ENCODE measurements around the gene PFKFB1. TPM values are rescaled to one million over a fixed set of nuclear protein-coding genes. Genes with fewer than 3 reads are reported as not detected.
A peak's percentile ranks its signal among the peaks of the same experiment; 100 is the strongest.

PFKFB1 gene
- total and polyA plus RNA-seq, 2 of the 13 experiments (the other 11 are each of a cell fraction or from before 2014, with no cell fraction given), result 1.5 to 2.9 TPM

DNA sequence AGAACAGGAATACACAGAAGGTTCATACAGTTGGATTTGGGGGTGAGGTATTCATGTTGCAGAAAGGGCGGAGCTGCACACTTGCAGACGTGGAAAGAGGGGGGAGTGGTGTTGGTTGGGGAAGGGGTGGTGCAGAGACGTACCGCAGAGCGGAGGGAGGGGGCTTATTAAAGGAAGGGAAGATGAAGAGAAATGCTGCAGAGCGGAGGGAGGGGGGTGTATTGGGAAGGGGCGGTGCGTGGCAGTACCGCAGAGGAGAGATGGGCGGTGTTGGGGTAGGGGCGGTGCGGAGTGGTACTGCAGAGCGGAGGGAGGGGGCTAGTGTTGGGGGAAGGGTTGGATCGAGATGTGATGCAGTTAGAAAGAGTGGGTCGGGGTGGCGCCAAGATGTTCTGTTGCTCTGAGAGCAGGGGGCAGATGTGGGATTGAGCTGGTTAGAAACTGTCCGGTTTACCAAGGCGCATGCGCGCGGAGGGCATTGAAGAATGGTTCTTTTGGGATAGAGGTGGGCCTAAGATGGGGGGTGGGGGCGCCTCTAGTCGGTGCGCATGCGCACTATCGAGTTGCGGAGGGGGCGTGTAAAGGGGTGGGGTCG lies 72.5 kb downstream of the PFKFB1 start:
- 2% methylated on average over 18 of the region's 29 CpGs for WGBS (ENCODE audit: low lambda C conversion rate)
- FAIRE-seq (peak; percentile 39), ATAC-seq (peak; percentile 82), DNase-seq (ENCODE audit: low spot score) (peak; percentile 40)
- H3K36me3 ChIP-seq (replicated peaks in 1 of 2; ENCODE audit: control insufficient read depth in 1 of 2, insufficient read depth in 2 of 2, low read length in 2 of 2), result peaks cover 0 to 3% of the 10 kb centered on the region in 2 experiments; a peak in 1 of 5 replicates
- H2AFZ ChIP-seq (ENCODE audit: low read length), result no peak overlapping the region
- BruUV-seq (replicated peaks), result no TSS peak
- TF ChIP-seq, protein P1, sequence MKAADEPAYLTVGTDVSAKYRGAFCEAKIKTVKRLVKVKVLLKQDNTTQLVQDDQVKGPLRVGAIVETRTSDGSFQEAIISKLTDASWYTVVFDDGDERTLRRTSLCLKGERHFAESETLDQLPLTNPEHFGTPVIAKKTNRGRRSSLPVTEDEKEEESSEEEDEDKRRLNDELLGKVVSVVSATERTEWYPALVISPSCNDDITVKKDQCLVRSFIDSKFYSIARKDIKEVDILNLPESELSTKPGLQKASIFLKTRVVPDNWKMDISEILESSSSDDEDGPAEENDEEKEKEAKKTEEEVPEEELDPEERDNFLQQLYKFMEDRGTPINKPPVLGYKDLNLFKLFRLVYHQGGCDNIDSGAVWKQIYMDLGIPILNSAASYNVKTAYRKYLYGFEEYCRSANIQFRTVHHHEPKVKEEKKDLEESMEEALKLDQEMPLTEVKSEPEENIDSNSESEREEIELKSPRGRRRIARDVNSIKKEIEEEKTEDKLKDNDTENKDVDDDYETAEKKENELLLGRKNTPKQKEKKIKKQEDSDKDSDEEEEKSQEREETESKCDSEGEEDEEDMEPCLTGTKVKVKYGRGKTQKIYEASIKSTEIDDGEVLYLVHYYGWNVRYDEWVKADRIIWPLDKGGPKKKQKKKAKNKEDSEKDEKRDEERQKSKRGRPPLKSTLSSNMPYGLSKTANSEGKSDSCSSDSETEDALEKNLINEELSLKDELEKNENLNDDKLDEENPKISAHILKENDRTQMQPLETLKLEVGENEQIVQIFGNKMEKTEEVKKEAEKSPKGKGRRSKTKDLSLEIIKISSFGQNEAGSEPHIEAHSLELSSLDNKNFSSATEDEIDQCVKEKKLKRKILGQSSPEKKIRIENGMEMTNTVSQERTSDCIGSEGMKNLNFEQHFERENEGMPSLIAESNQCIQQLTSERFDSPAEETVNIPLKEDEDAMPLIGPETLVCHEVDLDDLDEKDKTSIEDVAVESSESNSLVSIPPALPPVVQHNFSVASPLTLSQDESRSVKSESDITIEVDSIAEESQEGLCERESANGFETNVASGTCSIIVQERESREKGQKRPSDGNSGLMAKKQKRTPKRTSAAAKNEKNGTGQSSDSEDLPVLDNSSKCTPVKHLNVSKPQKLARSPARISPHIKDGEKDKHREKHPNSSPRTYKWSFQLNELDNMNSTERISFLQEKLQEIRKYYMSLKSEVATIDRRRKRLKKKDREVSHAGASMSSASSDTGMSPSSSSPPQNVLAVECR (CRISPR knock-in tag; IDR thresholded peaks at IDR 0.05; ENCODE audit: borderline replicate concordance), result 0 out of 2 replicates have a peak, but pooled peaks have one; percentile 12
- TF ChIP-seq ZNF572 (CRISPR knock-in tag; IDR thresholded peaks at IDR 0.05), result no peak
- H3K27me3 ChIP-seq (ENCODE audit: control insufficient read depth in 1 of 2, insufficient read depth in 2 of 2, low read length in 2 of 2), result no peaks in the 10 kb centered on the region; a peak in 1 of 5 replicates
- H3K4me2 ChIP-seq (ENCODE audit: low read depth, low read length), result peak overlapping the region; percentile 78
- H3K4me1 ChIP-seq (ENCODE audit: insufficient read depth, low read length), result no peaks in the 10 kb centered on the region
- intact Hi-C loops (cut with micrococcal nuclease; ENCODE audit: unreplicated experiment), result loop anchor here (2.0 kb wide), 1 partner anchor 73 kb away; the partner anchor contains the start of gene PFKFB1
- no peaks in the 10 kb centered on the region for H3K9me3 ChIP-seq (ENCODE audit: low read length)
- no peaks in the 10 kb centered on the region for H4K20me1 ChIP-seq (ENCODE audit: insufficient read depth, low read length)
- ChIA-PET POLR2A (interaction anchor here (1.3 kb wide), 1 partner anchor 79 kb away, joined by 4 read pairs; the partner anchor contains the start of gene APEX2), CTCF (ENCODE audit: low intra/inter-chr PET ratio, low total read pairs) (no interaction called here)
- in situ Hi-C loops (cut with HindIII; ENCODE audit: extremely low pct_ligation_motif_present, low pct_unique_long_range_greater_than_20kb), result no loop called here
- no peak overlapping the region for H3K27ac ChIP-seq (ENCODE audit: extremely low read length, insufficient read depth, low read length)
- H3K79me2 ChIP-seq (ENCODE audit: insufficient read depth, low read length), result no peaks in the 10 kb centered on the region
- peak overlapping the region; percentile 60 to 75 (median 66) for H3K4me3 ChIP-seq (replicated peaks in 1 of 3; ENCODE audit: insufficient read depth in 1 of 3, low read depth in 2 of 3, low read length in 3 of 3)
- H3K9ac ChIP-seq (ENCODE audit: insufficient read depth, low read depth, low read length), result peak overlapping the region; percentile 49; the same call in 1 of the 2 replicates

Data from HepG2 (cell line).